Progenitor cell of endocrine pancreas (in vitro differentiated cells): ENCODE data around the gene RFX1. TPM values are rescaled to one million over a fixed set of nuclear protein-coding genes. Genes with fewer than 3 reads are reported as not detected.

Experiments used
- DNase-seq: peaks from one replicate; pipeline ENCODE4 v3.0.0; 2021; ENCODE audit warnings: low spot score; ENCODE audit not compliant: unreplicated experiment
- H3K27ac Mint-ChIP-seq: 2 replicates; pipeline ENCODE4 v1.8.0; 2021; ENCODE audit warnings: mild to moderate bottlenecking, moderate library complexity, mixed read lengths
- H3K27me3 Mint-ChIP-seq: 2 replicates; pipeline ENCODE4 v1.8.0; 2021; ENCODE audit warnings: mixed read lengths
- H3K36me3 Mint-ChIP-seq: 2 replicates; pipeline ENCODE4 v1.8.0; 2022; ENCODE audit warnings: mixed read lengths; ENCODE audit not compliant: insufficient read depth
- H3K4me1 Mint-ChIP-seq: 2 replicates; pipeline ENCODE4 v1.8.0; 2021; ENCODE audit warnings: low read depth, mixed read lengths
- H3K4me3 Mint-ChIP-seq: 2 replicates; pipeline ENCODE4 v1.8.0; 2021; ENCODE audit warnings: low read depth, mild to moderate bottlenecking, moderate library complexity, mixed read lengths
- H3K9me3 Mint-ChIP-seq: 2 replicates; pipeline ENCODE4 v1.8.0; 2021; ENCODE audit warnings: low read depth, mixed read lengths
- total RNA-seq: library from RNA; stranded (reverse); gene quantifications from 2 replicates; pipeline ENCODE4 v1.2.1, GENCODE V29; 2021
- TF ChIP-seq, protein P1 (sequence below): fragments of 200-600 bp; sonication (generic); IDR thresholded peaks from one replicate; pipeline ENCODE4 v1.5.0; 2021; ENCODE audit warnings: antibody characterized with exemption, mild to moderate bottlenecking; ENCODE audit not compliant: unreplicated experiment

RFX1 gene
- total RNA-seq, 1 donor from 2014 or later, result 26.5 TPM

DNA sequence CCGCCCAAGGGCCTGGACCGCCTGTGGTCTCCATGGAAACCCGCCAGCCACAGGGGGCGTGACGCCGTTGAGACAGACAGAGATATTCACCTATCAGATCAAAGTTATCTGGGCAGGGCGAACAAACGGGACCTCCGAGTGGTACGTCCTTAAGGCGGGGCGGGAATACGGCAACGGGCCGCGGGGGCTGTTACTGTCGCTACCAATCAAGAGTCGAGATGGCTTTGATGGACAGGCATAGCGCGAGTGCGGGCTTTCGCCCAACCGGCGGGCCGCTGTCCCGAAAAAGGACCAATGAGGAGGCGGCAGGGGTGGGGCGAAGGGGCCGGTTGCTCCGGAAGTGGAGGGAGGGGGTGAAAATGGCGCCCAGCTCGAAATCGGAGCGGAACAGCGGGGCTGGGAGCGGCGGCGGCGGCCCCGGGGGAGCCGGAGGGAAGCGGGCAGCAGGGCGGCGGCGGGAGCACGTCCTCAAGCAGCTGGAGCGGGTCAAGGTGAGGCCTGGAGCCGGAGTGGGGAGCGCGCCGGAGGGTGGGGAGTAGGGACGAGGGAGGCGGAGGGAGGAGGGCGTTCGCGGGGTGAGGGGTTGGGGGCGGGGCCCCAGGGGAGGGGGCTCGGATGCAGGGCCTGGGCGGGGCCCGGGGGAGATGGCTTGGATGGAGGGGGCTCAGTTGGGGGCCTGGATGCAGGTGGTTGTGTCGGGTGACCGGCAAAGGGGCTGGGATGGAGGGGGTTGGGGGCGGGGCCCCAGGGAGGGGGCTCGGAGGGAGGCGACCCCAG, 53.8 kb downstream of the RFX1 start, which contains the start of gene DCAF15:
Gene DCAF15, plus strand, starts transcription at position 356 of the 777 bp plus-strand sequence. Its CDS starts 4 bp downstream, at position 360.
- H3K4me1 Mint-ChIP-seq, result peaks cover 5% of the 10 kb centered on the region
- peak; percentile 98 for DNase-seq

DNA sequence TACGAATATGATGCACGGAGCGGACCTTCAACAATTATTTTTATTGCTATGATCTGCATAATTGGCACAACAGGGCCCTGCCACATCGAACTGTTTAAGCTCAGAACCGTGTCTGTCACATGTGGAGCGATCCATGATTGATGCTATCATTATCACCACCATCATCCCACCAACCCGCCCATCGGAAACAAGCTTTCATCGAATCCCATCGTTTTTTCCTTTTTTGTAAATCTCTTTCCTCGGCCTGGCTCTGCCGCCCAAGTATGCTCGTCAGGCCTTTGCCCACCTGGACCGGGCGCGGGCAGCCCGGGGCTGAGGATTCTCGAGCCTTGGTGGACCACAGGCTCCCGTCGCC, 54.3 kb downstream of the RFX1 start:
- Mint-ChIP-seq H3K4me1 (peaks cover 5% of the 10 kb centered on the region), H3K36me3 (no peaks in the 10 kb centered on the region), H3K4me3 (peak overlapping the region; percentile 86), H3K27me3 (no peaks in the 10 kb centered on the region), H3K27ac (peak overlapping the region; percentile 88), H3K9me3 (no peaks in the 10 kb centered on the region)
- DNase-seq, result no peak
- TF ChIP-seq, protein P1, sequence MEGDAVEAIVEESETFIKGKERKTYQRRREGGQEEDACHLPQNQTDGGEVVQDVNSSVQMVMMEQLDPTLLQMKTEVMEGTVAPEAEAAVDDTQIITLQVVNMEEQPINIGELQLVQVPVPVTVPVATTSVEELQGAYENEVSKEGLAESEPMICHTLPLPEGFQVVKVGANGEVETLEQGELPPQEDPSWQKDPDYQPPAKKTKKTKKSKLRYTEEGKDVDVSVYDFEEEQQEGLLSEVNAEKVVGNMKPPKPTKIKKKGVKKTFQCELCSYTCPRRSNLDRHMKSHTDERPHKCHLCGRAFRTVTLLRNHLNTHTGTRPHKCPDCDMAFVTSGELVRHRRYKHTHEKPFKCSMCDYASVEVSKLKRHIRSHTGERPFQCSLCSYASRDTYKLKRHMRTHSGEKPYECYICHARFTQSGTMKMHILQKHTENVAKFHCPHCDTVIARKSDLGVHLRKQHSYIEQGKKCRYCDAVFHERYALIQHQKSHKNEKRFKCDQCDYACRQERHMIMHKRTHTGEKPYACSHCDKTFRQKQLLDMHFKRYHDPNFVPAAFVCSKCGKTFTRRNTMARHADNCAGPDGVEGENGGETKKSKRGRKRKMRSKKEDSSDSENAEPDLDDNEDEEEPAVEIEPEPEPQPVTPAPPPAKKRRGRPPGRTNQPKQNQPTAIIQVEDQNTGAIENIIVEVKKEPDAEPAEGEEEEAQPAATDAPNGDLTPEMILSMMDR, result no peak

More for the DNA sequence above, 53.8 kb downstream of the RFX1 start, which contains the start of gene DCAF15:
- H3K27me3 Mint-ChIP-seq, result no peaks in the 10 kb centered on the region
- TF ChIP-seq, protein P1, result no peak
- H3K4me3 Mint-ChIP-seq, result peak within 1 kb of the TSS; percentile 86
- peak within 1 kb of the TSS; percentile 88 for H3K27ac Mint-ChIP-seq
- no peaks in the 10 kb centered on the region for H3K9me3 Mint-ChIP-seq
- no peaks in the 10 kb centered on the region for H3K36me3 Mint-ChIP-seq

DNA sequence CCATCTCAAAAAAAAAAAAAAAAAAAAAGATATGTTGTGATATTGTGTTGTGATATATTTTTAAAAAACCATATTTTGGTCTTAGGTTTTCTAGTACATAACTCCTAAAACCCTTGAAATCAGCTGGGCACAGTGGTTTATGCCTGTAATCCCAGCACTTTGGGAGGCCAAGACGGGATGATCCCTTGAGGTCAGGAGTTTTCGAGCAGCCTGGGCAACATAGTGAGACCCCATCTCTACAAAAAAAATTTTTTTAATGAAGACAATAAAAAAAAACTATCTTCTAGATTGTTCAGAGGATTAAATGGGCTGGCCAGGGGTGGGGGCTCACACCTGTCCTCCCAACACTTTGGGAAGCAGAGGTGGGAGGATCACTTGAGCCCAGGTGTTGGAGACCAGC, 55.1 kb downstream of the RFX1 start:
- Mint-ChIP-seq H3K36me3 (no peaks in the 10 kb centered on the region), H3K4me1 (peaks cover 5% of the 10 kb centered on the region), H3K4me3 (no peak overlapping the region), H3K9me3 (no peaks in the 10 kb centered on the region), H3K27ac (no peak overlapping the region), H3K27me3 (no peaks in the 10 kb centered on the region)
- DNase-seq, result no peak
- TF ChIP-seq, protein P1, result no peak

DNA sequence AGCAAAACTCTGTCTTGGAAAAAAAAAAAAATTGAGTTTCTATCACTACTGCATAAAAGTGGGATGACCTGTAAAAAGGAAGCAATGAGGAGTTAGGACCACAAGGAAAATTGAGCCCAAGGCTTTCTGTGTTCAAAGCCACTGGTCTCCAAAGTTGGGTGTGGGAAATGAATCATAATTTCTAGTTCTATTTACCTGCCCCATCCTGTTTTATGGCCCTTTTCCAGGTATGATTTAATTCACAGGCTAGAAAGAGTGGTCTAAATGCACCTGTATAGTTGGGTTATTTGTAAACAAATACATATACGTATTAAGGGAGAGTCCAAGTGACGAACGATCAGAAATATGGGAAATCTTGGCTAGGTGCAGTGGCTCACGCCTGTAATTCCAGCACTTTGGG, 59.7 kb downstream of the RFX1 start:
- H3K27me3 Mint-ChIP-seq, result no peaks in the 10 kb centered on the region
- TF ChIP-seq, protein P1, result no peak
- no peak overlapping the region for H3K4me3 Mint-ChIP-seq
- H3K27ac Mint-ChIP-seq, result no peak overlapping the region
- H3K36me3 Mint-ChIP-seq, result no peaks in the 10 kb centered on the region
- H3K4me1 Mint-ChIP-seq, result no peaks in the 10 kb centered on the region
- no peak for DNase-seq
- no peaks in the 10 kb centered on the region for H3K9me3 Mint-ChIP-seq

DNA sequence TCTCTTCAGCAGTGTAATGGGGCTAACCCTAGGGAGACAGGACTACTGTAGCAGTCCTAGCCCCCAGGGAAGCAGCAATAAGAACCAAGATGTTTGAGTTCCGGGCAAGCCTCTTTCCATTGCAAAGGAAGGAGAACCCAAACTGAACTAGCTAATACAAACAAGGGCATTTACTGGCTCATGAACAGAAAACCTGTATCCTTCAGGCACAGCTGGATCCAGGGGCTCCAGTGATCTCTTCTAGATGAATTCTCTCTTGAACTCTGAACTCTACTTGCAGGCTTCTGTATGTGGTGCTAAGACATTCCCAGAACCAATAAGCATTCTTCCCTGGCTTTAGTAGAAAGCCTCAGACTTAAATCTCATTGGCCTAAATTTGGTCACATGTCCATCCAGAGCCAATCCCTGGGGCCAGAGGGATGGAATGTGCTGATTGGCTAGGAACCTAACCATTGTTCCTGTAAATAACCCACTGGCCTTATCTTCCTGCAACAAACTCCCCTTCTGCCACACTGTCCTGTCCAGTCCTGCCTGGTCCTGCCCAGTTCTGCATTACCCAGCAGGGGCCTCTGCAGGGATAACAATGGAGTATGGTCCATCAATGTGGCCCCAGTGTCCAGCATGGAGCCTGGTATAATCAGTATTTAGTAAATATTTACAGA, 64.0 kb downstream of the RFX1 start:
- Mint-ChIP-seq H3K4me3 (no peak overlapping the region), H3K27me3 (peaks cover 3% of the 10 kb centered on the region), H3K27ac (no peak overlapping the region), H3K4me1 (peaks cover 2% of the 10 kb centered on the region), H3K36me3 (no peaks in the 10 kb centered on the region), H3K9me3 (no peaks in the 10 kb centered on the region)
- TF ChIP-seq, protein P1, result no peak
- no peak for DNase-seq
